Activated naive CD8-positive, alpha-beta T cell treated with anti-CD3 and anti-CD28 coated beads, Interleukin-2, amount 10 ng/mL, durations not matched to agents 7 days and 5 days (primary cell): Measurements from ENCODE around the gene TRA2B. TPM values are rescaled to one million over a fixed set of nuclear protein-coding genes. Genes with fewer than 3 reads are reported as not detected.

Source experiments
- ATAC-seq: fragments of 150-1000 bp; cut with Tn5 transposase; one replicate; pipeline ENCODE4 v1.10.0; 2021; ENCODE audit warnings: low read depth, moderate library complexity
- POLR2A ChIA-PET: fragments of 350-600 bp; sonication (Branson Sonifier 250); formaldehyde crosslinking; loops from one replicate; lab custom pipeline; 2021; ENCODE audit warnings: antibody characterized with exemption; lab: Charles Lee
- DNase-seq: peaks from one replicate; pipeline ENCODE4 v3.0.0; 2021
- H3K27ac Mint-ChIP-seq: one replicate; pipeline ENCODE4 v1.8.0; 2022; ENCODE audit warnings: mild to moderate bottlenecking, mixed read lengths
- H3K27me3 Mint-ChIP-seq: one replicate; pipeline ENCODE4 v1.8.0; 2022; ENCODE audit warnings: mild to moderate bottlenecking, moderate library complexity, mixed read lengths
- H3K36me3 Mint-ChIP-seq: one replicate; pipeline ENCODE4 v1.8.0; 2021; ENCODE audit warnings: mild to moderate bottlenecking, mixed read lengths
- H3K4me1 Mint-ChIP-seq: one replicate; pipeline ENCODE4 v1.8.0; 2021; ENCODE audit warnings: mixed read lengths
- H3K4me3 Mint-ChIP-seq: one replicate; pipeline ENCODE4 v1.8.0; 2022; ENCODE audit warnings: mild to moderate bottlenecking, moderate library complexity, mixed read lengths
- H3K9me3 Mint-ChIP-seq: one replicate; pipeline ENCODE4 v1.8.0; 2021; ENCODE audit warnings: mixed read lengths
- total RNA-seq, 2 experiments: library from RNA; stranded (reverse); gene quantifications; one replicate each; pipeline ENCODE4 v1.2.3, GENCODE V29; 2021

TRA2B gene
- 100 to 1,000 TPM; 222 to 243 TPM for total RNA-seq

DNA sequence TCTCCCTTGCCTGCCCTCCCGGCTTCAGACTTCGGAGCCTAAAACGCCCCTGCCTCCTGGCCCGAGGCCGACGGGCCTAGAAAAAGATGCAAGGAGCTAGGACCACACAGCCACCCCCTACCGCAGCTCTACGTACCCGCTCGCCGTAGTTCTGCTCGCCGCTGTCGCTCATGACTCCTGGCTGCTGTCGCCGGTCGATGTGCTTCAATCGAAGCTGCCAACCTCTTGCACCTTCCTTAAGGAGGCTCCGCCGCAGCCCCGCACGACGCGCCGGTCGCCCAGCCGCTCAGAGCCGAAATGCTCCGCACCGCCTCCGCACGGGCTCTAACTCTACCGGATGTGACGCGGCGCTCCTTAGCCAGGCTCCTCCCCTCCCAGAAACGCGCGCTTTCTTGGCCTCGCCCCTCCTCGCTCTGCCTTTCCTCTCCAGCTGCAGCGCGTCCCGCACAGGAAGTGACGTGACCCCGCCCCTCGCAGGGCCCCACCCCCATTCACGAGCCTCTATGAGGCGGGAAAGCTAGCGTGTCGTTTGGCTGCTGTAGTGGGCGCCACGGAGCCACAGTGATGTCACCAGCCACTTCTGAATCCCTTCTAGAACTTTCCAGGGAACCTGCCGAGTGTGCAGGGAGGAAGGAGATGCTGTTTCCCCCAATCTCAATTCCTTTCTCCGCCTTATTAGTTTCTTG lies at the start of gene TRA2B:
TRA2B (minus strand) TSS at position 326 of the 686 bp plus-strand sequence; CDS start at position 172, 154 bp downstream.
- Mint-ChIP-seq H3K9me3 (peaks cover 6% of the 10 kb centered on the region), H3K27me3 (peaks cover 6% of the 10 kb centered on the region), H3K4me1 (peaks cover 35% of the 10 kb centered on the region), H3K4me3 (peak within 1 kb of the TSS; percentile 99), H3K27ac (peak within 1 kb of the TSS; percentile 100), H3K36me3 (peaks cover 39% of the 10 kb centered on the region)
- DNase-seq (peak; percentile 97), ATAC-seq (peak; percentile 88)
- POLR2A ChIA-PET = interaction anchor here (0.6 to 3.5 kb wide), 19 partner anchors 9 to 1430 kb away, joined by 3 to 68 read pairs (median 5); partner anchors contain the start of genes DNAJB11, EIF4A2, RPL39L and RTP4

DNA sequence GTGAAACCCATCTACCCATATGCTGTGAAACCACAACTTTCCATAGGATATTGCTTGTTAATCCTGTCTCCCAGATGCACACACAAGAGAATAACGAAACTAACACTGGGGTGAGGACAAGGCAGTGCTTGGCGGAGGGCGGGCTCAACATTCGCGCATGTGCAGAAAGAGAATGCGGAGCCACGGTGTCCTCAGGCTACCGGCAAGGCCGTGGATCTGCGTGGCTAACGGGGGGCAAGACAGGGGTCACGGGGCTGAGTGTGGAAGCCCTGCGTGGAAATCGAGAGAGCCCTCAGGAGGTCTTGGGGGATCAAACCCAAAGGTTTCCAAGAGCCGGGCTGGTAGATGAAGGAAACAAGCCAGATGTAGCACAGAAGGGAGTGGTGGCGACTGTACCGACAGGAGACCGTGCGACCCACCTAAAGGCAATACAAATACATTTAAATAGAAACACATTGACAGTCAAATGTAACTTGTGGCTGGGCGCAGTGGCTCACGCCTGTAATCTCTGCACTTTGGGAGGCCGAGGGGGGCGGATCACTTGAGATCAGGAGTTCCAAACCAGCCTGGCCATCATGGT lies 48.5 kb upstream of the TRA2B start:
- Mint-ChIP-seq H3K36me3 (no peaks in the 10 kb centered on the region), H3K27me3 (peaks cover 17% of the 10 kb centered on the region), H3K4me3 (no peak overlapping the region), H3K9me3 (no peaks in the 10 kb centered on the region), H3K27ac (no peak overlapping the region), H3K4me1 (no peaks in the 10 kb centered on the region)
- POLR2A ChIA-PET = interaction anchor here (1.1 kb wide), 1 partner anchor 10 kb away, joined by 3 read pairs; no protein-coding TSS in a partner anchor
- ATAC-seq = no peak
- DNase-seq = no peak

DNA sequence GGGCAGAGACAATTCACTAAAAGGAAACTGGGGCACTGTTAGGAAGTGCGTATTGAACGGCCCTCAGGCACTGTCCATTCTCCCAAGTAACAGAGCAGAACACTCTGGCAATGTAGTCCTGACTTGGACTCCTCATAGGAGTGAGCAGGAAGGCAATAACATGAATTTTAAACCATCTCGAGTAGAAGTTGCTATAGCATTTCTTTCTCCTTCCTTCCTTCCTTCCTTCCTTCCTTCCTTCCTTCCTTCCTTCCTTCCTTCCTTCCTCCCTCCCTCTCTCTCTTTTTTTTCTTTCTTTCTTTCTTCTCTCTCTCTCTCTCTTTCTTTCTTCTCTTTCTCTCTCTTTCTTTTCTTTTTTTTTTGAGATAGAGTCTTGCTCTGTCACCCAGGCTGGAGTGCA lies 46.4 kb upstream of the TRA2B start:
- Mint-ChIP-seq H3K9me3 (no peaks in the 10 kb centered on the region), H3K36me3 (no peaks in the 10 kb centered on the region), H3K27me3 (peaks cover 21% of the 10 kb centered on the region), H3K4me3 (no peak overlapping the region), H3K4me1 (no peaks in the 10 kb centered on the region), H3K27ac (no peak overlapping the region)
- POLR2A ChIA-PET = no interaction called here
- DNase-seq (no peak), ATAC-seq (no peak)

DNA sequence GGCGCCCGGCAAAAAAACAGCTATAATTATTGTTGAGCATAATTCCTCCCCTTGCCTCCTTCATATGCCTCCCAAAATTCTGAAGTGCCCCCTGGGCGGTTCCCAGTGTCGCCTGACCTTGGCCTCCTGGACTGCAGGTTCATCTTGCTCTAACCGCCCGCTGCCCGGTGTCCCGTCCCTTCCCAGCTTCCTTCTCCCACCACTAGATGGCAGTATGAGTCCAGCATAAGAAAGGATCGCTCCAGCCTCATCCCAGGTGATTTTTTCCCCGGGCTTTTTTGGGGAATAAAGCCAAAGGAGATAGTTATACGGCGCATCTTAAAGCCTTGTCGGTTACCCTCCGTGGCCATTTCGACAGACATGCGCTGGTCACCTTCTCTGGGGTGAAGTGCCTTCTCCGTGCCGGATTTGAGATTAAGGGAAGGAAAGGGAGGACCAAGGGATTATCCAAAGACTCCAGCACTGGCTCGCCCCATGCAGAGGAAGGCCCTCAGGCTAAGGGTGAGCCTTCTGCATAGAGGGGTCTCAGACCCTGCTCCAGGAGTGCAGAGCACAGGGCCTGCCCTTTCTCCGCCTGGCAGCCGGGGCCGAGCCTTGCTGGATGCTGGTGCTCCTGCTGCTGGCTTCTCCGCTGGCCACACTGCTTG lies 45.8 kb upstream of the TRA2B start:
- Mint-ChIP-seq H3K4me1 (no peaks in the 10 kb centered on the region), H3K27me3 (peaks cover 21% of the 10 kb centered on the region), H3K36me3 (no peaks in the 10 kb centered on the region), H3K9me3 (no peaks in the 10 kb centered on the region), H3K27ac (no peak overlapping the region), H3K4me3 (no peak overlapping the region)
- ATAC-seq = peak; percentile 60
- DNase-seq = peak; percentile 55
- POLR2A ChIA-PET = interaction anchor here (1.1 kb wide), 1 partner anchor 258 kb away, joined by 3 read pairs; no protein-coding TSS in a partner anchor

DNA sequence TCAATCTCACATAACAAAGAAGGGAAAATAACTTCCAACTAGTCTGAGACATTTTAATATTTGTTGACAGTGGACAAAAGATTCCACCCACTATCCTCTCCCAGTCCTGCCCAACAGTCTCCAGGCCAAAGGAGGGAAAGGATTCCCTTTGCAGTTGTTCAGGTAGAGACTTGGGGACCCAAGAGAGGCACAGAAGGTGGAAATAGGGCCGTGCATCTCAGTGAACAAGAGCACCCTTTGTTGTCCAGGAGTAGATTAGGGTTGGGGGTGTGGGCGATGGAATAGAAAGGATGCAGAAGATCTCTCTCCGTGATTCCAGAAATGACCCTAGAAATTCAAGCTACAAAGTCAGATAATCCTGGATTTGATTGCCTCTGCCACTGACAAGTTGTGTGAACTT lies 44.8 kb upstream of the TRA2B start:
- H3K27ac Mint-ChIP-seq = no peak overlapping the region
- peaks cover 1% of the 10 kb centered on the region for H3K4me1 Mint-ChIP-seq
- H3K36me3 Mint-ChIP-seq = no peaks in the 10 kb centered on the region
- DNase-seq (no peak), ATAC-seq (no peak)
- POLR2A ChIA-PET = interaction anchor here (1.1 kb wide), 1 partner anchor 259 kb away, joined by 3 read pairs; no protein-coding TSS in a partner anchor
- no peak overlapping the region for H3K4me3 Mint-ChIP-seq
- peaks cover 21% of the 10 kb centered on the region for H3K27me3 Mint-ChIP-seq
- no peaks in the 10 kb centered on the region for H3K9me3 Mint-ChIP-seq

DNA sequence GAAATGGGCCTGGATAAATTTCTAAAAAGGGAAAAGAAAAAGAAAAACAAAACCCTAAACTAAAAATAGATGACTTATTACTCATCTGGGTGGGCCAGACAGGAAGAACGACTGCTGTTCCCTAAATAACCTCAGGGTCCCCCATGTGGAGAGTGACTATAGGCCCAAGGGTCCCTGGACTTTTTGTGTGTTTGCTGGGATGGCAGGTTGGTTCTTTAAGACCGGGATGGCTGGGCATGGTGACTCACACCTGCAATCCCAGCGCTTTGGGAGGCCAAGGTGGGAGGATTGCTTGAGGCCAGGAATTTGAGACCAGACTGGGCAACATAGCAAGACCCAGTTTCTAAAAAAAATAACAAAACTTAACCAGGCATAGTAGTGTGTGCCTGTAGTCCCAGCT lies 43.8 kb upstream of the TRA2B start:
- ATAC-seq = no peak
- POLR2A ChIA-PET = no interaction called here

DNA sequence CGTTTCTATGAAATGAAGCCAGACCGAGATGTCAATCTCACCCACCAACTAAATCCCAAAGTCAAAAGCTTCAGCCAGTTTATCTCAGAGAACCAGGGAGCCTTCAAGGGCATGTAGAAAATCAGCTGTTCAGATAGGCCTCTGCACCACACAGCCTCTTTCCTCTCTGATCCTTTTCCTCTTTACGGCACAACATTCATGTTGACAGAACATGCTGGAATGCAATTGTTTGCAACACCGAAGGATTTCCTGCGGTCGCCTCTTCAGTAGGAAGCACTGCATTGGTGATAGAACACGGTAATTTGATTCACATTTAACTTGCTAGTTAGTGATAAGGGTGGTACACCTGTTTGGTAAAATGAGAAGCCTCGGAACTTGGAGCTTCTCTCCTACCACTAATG lies 41.9 kb upstream of the TRA2B start:
- Mint-ChIP-seq H3K9me3 (no peaks in the 10 kb centered on the region), H3K4me3 (no peak overlapping the region)
- POLR2A ChIA-PET = no interaction called here

More for the DNA sequence above, 43.8 kb upstream of the TRA2B start:
- no peak for DNase-seq
- H3K9me3 Mint-ChIP-seq = no peaks in the 10 kb centered on the region
- H3K27me3 Mint-ChIP-seq = peaks cover 21% of the 10 kb centered on the region
- H3K4me3 Mint-ChIP-seq = no peak overlapping the region
- H3K4me1 Mint-ChIP-seq = peaks cover 9% of the 10 kb centered on the region
- H3K27ac Mint-ChIP-seq = no peak overlapping the region
- no peaks in the 10 kb centered on the region for H3K36me3 Mint-ChIP-seq

DNA sequence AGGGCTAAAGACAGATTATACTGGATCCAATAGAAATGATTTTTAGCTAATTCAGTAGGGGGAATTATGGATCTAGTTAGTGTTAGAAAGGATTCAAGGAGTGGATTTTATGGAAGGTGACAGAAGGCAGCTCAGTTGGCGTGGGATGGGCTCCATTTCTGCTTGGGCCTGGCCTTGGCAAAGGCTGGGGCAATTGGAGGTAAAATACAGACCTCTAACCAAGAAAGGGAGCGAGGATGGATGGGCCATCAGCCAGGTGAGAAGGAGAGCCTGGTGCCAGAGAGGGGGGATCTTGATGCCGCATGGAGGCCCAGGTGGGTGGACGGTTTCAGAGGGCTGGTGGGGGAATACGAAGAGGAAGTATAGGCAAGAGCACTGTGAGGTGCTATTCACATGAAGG lies 40.7 kb upstream of the TRA2B start:
- DNase-seq (no peak), ATAC-seq (no peak)
- no peaks in the 10 kb centered on the region for H3K36me3 Mint-ChIP-seq
- peaks cover 9% of the 10 kb centered on the region for H3K4me1 Mint-ChIP-seq
- POLR2A ChIA-PET = no interaction called here
- peaks cover 24% of the 10 kb centered on the region for H3K27me3 Mint-ChIP-seq
- H3K27ac Mint-ChIP-seq = no peak overlapping the region
- no peak overlapping the region for H3K4me3 Mint-ChIP-seq
- no peaks in the 10 kb centered on the region for H3K9me3 Mint-ChIP-seq

More for the DNA sequence above, 41.9 kb upstream of the TRA2B start:
- DNase-seq = no peak
- Mint-ChIP-seq H3K4me1 (peaks cover 9% of the 10 kb centered on the region), H3K27me3 (peaks cover 26% of the 10 kb centered on the region), H3K27ac (no peak overlapping the region), H3K36me3 (no peaks in the 10 kb centered on the region)
- ATAC-seq = no peak

DNA sequence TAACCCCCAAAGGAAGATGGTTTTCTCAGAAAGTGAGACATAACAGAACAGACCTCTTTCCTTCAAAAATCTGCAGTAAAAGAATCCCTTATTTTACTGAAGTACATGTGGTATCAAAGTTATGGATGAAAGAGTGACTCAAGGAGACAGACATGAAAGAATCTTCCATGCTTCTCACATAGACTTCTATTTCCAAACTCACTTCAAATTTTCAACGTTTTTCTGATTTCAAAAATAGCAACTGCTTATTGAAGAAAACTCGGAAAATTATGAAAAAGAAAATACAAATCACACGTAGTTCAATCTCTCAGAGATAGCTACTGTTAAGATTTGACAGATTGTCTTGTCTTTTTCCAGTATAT lies 39.8 kb upstream of the TRA2B start:
- H3K27me3 Mint-ChIP-seq = peaks cover 16% of the 10 kb centered on the region
- H3K4me3 Mint-ChIP-seq = peak overlapping the region; percentile 50
- H3K9me3 Mint-ChIP-seq = no peaks in the 10 kb centered on the region
- H3K27ac Mint-ChIP-seq = peak overlapping the region; percentile 60
- H3K36me3 Mint-ChIP-seq = no peaks in the 10 kb centered on the region
- DNase-seq (no peak), ATAC-seq (no peak)
- peaks cover 9% of the 10 kb centered on the region for H3K4me1 Mint-ChIP-seq
- POLR2A ChIA-PET = no interaction called here

DNA sequence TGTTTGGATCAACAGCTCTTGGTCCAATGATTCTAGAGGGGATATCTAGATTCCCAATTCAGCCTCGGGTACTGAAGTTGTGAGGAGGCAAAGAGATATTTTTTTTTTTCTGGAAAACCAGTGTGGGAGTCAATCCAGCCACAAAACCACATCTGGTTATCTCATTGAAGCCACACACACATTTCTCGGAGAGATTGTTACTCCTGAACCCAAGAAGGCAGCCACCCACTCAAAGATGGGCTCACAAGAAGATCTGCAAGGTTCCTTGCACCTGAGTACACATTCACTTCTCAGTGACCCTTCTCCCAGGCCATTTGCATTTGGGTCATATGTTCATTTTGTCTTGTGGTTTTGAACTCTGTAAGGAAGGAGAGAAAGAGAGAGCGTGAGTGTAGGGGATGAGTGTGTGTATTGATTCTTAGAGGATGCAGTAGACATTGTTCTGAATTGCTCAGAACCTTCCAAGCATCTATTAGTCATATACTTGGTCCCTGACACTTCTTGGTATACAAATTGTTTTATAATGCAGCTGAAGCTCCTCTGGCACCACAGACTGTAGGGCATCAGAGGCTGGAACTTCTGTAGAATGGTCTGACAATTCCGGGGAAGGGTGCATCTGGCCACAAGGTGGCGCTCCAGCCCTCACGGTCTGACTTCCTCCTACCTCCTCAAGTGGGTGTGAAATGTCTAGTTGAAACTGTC lies 39.3 kb upstream of the TRA2B start:
- Mint-ChIP-seq H3K36me3 (no peaks in the 10 kb centered on the region), H3K4me3 (peak overlapping the region; percentile 50), H3K27me3 (peaks cover 11% of the 10 kb centered on the region), H3K27ac (peak overlapping the region; percentile 60), H3K9me3 (no peaks in the 10 kb centered on the region), H3K4me1 (peaks cover 9% of the 10 kb centered on the region)
- ATAC-seq (peak; percentile 94), DNase-seq (peak; percentile 88)
- POLR2A ChIA-PET = interaction anchor here (1.2 kb wide), 1 partner anchor 596 kb away, joined by 5 read pairs; no protein-coding TSS in a partner anchor

DNA sequence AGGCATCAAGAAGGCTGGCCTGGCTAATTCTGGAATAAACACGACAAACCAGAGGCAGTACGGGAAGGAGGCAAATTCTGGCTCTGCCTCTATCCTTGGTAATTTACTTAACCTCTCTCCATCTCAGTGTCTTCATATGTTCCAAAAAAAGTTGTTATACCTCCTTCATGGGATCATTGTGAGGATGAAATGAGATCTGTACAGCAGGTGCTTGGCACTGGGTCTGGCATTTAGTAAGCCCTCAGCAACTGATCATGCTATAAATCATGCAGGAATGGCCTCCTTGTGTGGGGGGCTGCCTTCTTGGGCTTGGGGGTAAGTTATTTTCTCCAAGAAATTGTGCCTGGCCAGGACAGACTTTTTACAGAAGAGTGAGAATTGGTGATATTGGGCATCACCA lies 38.3 kb upstream of the TRA2B start:
- Mint-ChIP-seq H3K27me3 (peaks cover 10% of the 10 kb centered on the region), H3K36me3 (no peaks in the 10 kb centered on the region), H3K27ac (no peak overlapping the region), H3K4me3 (no peak overlapping the region), H3K4me1 (peaks cover 9% of the 10 kb centered on the region), H3K9me3 (no peaks in the 10 kb centered on the region)
- ATAC-seq (no peak), DNase-seq (no peak)
- POLR2A ChIA-PET = interaction anchor here (1.2 kb wide), 1 partner anchor 597 kb away, joined by 5 read pairs; no protein-coding TSS in a partner anchor

DNA sequence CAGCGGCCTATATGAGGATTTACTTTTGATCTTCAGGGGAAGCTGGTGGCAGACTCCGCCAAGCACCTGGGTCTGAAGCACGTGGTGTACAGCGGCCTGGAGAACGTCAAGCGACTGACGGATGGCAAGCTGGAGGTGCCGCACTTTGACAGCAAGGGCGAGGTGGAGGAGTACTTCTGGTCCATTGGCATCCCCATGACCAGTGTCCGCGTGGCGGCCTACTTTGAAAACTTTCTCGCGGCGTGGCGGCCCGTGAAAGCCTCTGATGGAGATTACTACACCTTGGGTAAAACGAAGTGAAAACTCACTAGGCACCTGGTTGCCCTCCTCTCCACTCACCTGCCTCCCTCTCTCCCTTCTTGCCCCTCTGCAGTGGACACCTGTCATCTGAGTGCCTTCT lies 33.8 kb upstream of the TRA2B start:
- Mint-ChIP-seq H3K9me3 (no peaks in the 10 kb centered on the region), H3K4me3 (no peak overlapping the region), H3K4me1 (no peaks in the 10 kb centered on the region), H3K27me3 (peaks cover 4% of the 10 kb centered on the region), H3K36me3 (no peaks in the 10 kb centered on the region), H3K27ac (no peak overlapping the region)
- ATAC-seq (no peak), DNase-seq (no peak)
- POLR2A ChIA-PET = no interaction called here

DNA sequence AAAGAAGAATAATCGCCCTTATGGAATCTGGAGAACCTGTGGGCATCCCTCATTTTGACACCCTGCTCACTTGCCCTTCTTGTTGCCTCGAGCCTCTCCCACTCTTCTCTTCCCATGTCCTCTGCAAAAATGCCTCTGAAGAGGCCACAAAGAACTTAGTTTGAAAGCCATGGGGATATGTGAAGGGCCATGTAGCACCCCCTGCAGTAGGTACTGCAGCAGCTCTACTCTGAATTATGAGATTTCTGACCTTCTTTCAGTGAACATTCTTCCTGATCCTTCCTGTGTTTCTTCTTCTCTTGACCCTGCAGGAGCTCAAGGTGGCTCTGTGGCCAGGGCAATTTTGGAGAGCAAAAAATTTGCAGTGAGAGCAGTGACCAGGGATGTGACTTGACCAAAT lies 30.4 kb upstream of the TRA2B start:
- Mint-ChIP-seq H3K4me3 (no peak overlapping the region), H3K36me3 (peaks cover 1% of the 10 kb centered on the region), H3K27ac (no peak overlapping the region), H3K9me3 (no peaks in the 10 kb centered on the region), H3K27me3 (no peaks in the 10 kb centered on the region), H3K4me1 (no peaks in the 10 kb centered on the region)
- POLR2A ChIA-PET = interaction anchor here (0.6 to 0.9 kb wide), 2 partner anchors 12 to 112 kb away, joined by 3 read pairs; no protein-coding TSS in a partner anchor
- no peak for DNase-seq
- ATAC-seq = no peak
